NCI-H187 (cell line): Measurements from ENCODE around the gene SCAP.

Experiments used
- DNase-seq, 2 experiments: peaks; one replicate each; lab custom pipeline; 2025; lab: John Stamatoyannopoulos, UW

SCAP gene

GRCh38 chr3:47414161-47414564 is 61.6 kb downstream of the SCAP start:
- DNase-seq = no peak

GRCh38 chr3:47413751-47414150 is 62.0 kb downstream of the SCAP start:
- no peak for DNase-seq

- no peak for DNase-seq
Measured at GRCh38 chr3:47412842-47413520, 62.8 kb downstream of the SCAP start.

- DNase-seq = no peak
Measured at GRCh38 chr3:47412453-47412756, 63.3 kb downstream of the SCAP start.

GRCh38 chr3:47411696-47412452 is 63.9 kb downstream of the SCAP start:
- DNase-seq = no peak

GRCh38 chr3:47410801-47411646 is 64.7 kb downstream of the SCAP start:
- DNase-seq = no peak

- DNase-seq = no peak
Measured at GRCh38 chr3:47410417-47410720, 65.4 kb downstream of the SCAP start.

- DNase-seq = no peak
Measured at GRCh38 chr3:47409688-47410416, 65.9 kb downstream of the SCAP start.

- no peak for DNase-seq
Measured at GRCh38 chr3:47409284-47409683, 66.5 kb downstream of the SCAP start.

- no peak for DNase-seq
Measured at GRCh38 chr3:47408839-47409229, 66.9 kb downstream of the SCAP start.

GRCh38 chr3:47407896-47408838 is 67.6 kb downstream of the SCAP start:
- DNase-seq = no peak

GRCh38 chr3:47407237-47407636 is 68.5 kb downstream of the SCAP start:
- DNase-seq = no peak

GRCh38 chr3:47406762-47407149 is 69.0 kb downstream of the SCAP start:
- no peak for DNase-seq

GRCh38 chr3:47405820-47406761 is 69.7 kb downstream of the SCAP start:
- no peak for DNase-seq

- DNase-seq = no peak
Measured at GRCh38 chr3:47404955-47405790, 70.6 kb downstream of the SCAP start.

GRCh38 chr3:47404431-47404876 is 71.3 kb downstream of the SCAP start:
- DNase-seq = no peak

- no peak for DNase-seq
Measured at GRCh38 chr3:47399531-47400270, 76.0 kb downstream of the SCAP start.

GRCh38 chr3:47399016-47399415 is 76.7 kb downstream of the SCAP start:
- no peak for DNase-seq
